ENCODE data around the gene ELMO1.
A peak's percentile ranks its signal among the peaks of the same experiment; 100 is the strongest.

Gene ELMO1

GRCh38 chr7:37462138-37462537 lies 13.5 kb upstream of the ELMO1 start:
- DNase-seq (ENCODE audit: insufficient read length): no peak
- no peak for FAIRE-seq

GRCh38 chr7:37455081-37455480 lies 6.4 kb upstream of the ELMO1 start:
- no peak for FAIRE-seq
- no peak for DNase-seq (ENCODE audit: insufficient read length)
- TF ChIP-seq POLR2A (IDR thresholded peaks at IDR 0.05; ENCODE audit: low read depth, low read length) (no peak), TAF1 (IDR thresholded peaks at IDR 0.05; ENCODE audit: borderline replicate concordance, low read depth, low read length) (no peak), POLR2AphosphoS5 (IDR thresholded peaks at IDR 0.05; ENCODE audit: low read depth, low read length) (no peak)

More at GRCh38 chr7:37462138-37462537, 13.5 kb upstream of the ELMO1 start:
- no peak for TF ChIP-seq TAF1 (IDR thresholded peaks at IDR 0.05; ENCODE audit: borderline replicate concordance, low read depth, low read length)
- no peak for TF ChIP-seq POLR2A (IDR thresholded peaks at IDR 0.05; ENCODE audit: low read depth, low read length)
- no peak for TF ChIP-seq POLR2AphosphoS5 (IDR thresholded peaks at IDR 0.05; ENCODE audit: low read depth, low read length)

GRCh38 chr7:37452346-37452745 lies 3.7 kb upstream of the ELMO1 start:
- TF ChIP-seq POLR2A (IDR thresholded peaks at IDR 0.05; ENCODE audit: low read depth, low read length) (no peak), TAF1 (IDR thresholded peaks at IDR 0.05; ENCODE audit: borderline replicate concordance, low read depth, low read length) (no peak), POLR2AphosphoS5 (IDR thresholded peaks at IDR 0.05; ENCODE audit: low read depth, low read length) (no peak)
- FAIRE-seq (no peak), DNase-seq (ENCODE audit: insufficient read length) (no peak)

- FAIRE-seq (no peak), DNase-seq (ENCODE audit: insufficient read length) (no peak)
- no peak for TF ChIP-seq POLR2AphosphoS5 (IDR thresholded peaks at IDR 0.05; ENCODE audit: low read depth, low read length)
- no peak for TF ChIP-seq TAF1 (IDR thresholded peaks at IDR 0.05; ENCODE audit: borderline replicate concordance, low read depth, low read length)
- TF ChIP-seq POLR2A (IDR thresholded peaks at IDR 0.05; ENCODE audit: low read depth, low read length): no peak
These were observed 1.4 kb upstream of the ELMO1 start for GRCh38 chr7:37450035-37450434.

GRCh38 chr7:37449621-37450020 lies 957 bp upstream of the ELMO1 start:
- peak; percentile 5 for FAIRE-seq

GRCh38 chr7:37448011-37448635 lies 541 bp downstream of the ELMO1 start:
- DNase-seq (ENCODE audit: insufficient read length) (peak; percentile 36), FAIRE-seq (no peak)
- TF ChIP-seq TAF1 (IDR thresholded peaks at IDR 0.05; ENCODE audit: borderline replicate concordance, low read depth, low read length) (no peak), POLR2AphosphoS5 (IDR thresholded peaks at IDR 0.05; ENCODE audit: low read depth, low read length) (no peak), POLR2A (IDR thresholded peaks at IDR 0.05; ENCODE audit: low read depth, low read length) (no peak)

More at GRCh38 chr7:37449621-37450020, 957 bp upstream of the ELMO1 start:
- TF ChIP-seq POLR2A (IDR thresholded peaks at IDR 0.05; ENCODE audit: low read depth, low read length) (no peak), TAF1 (IDR thresholded peaks at IDR 0.05; ENCODE audit: borderline replicate concordance, low read depth, low read length) (no peak), POLR2AphosphoS5 (IDR thresholded peaks at IDR 0.05; ENCODE audit: low read depth, low read length) (no peak)
- DNase-seq (ENCODE audit: insufficient read length): no peak

GRCh38 chr7:37446371-37446770 lies 2.3 kb downstream of the ELMO1 start:
- DNase-seq (ENCODE audit: insufficient read length) (no peak), FAIRE-seq (no peak)
- TF ChIP-seq TAF1 (IDR thresholded peaks at IDR 0.05; ENCODE audit: borderline replicate concordance, low read depth, low read length) (no peak), POLR2A (IDR thresholded peaks at IDR 0.05; ENCODE audit: low read depth, low read length) (no peak), POLR2AphosphoS5 (IDR thresholded peaks at IDR 0.05; ENCODE audit: low read depth, low read length) (no peak)

GRCh38 chr7:37445790-37446189 lies 2.9 kb downstream of the ELMO1 start:
- DNase-seq (ENCODE audit: insufficient read length) (no peak), FAIRE-seq (no peak)
- TF ChIP-seq TAF1 (IDR thresholded peaks at IDR 0.05; ENCODE audit: borderline replicate concordance, low read depth, low read length): no peak
- TF ChIP-seq POLR2A (IDR thresholded peaks at IDR 0.05; ENCODE audit: low read depth, low read length): no peak
- TF ChIP-seq POLR2AphosphoS5 (IDR thresholded peaks at IDR 0.05; ENCODE audit: low read depth, low read length): no peak

GRCh38 chr7:37445064-37445723 lies 3.5 kb downstream of the ELMO1 start:
- DNase-seq (ENCODE audit: insufficient read length): no peak
- no peak for TF ChIP-seq POLR2A (IDR thresholded peaks at IDR 0.05; ENCODE audit: low read depth, low read length)
- no peak for TF ChIP-seq TAF1 (IDR thresholded peaks at IDR 0.05; ENCODE audit: borderline replicate concordance, low read depth, low read length)
- TF ChIP-seq POLR2AphosphoS5 (IDR thresholded peaks at IDR 0.05; ENCODE audit: low read depth, low read length): no peak
- no peak for FAIRE-seq

- DNase-seq (ENCODE audit: insufficient read length) (no peak), FAIRE-seq (no peak)
- TF ChIP-seq TAF1 (IDR thresholded peaks at IDR 0.05; ENCODE audit: borderline replicate concordance, low read depth, low read length) (no peak), POLR2AphosphoS5 (IDR thresholded peaks at IDR 0.05; ENCODE audit: low read depth, low read length) (no peak), POLR2A (IDR thresholded peaks at IDR 0.05; ENCODE audit: low read depth, low read length) (no peak)
These were observed 5.0 kb downstream of the ELMO1 start for GRCh38 chr7:37443627-37444026.

- FAIRE-seq: no peak
These were observed 6.4 kb downstream of the ELMO1 start for GRCh38 chr7:37442268-37442667.

GRCh38 chr7:37441816-37442215 lies 6.8 kb downstream of the ELMO1 start:
- FAIRE-seq (no peak), DNase-seq (ENCODE audit: insufficient read length) (no peak)
- TF ChIP-seq POLR2AphosphoS5 (IDR thresholded peaks at IDR 0.05; ENCODE audit: low read depth, low read length): no peak
- no peak for TF ChIP-seq TAF1 (IDR thresholded peaks at IDR 0.05; ENCODE audit: borderline replicate concordance, low read depth, low read length)
- no peak for TF ChIP-seq POLR2A (IDR thresholded peaks at IDR 0.05; ENCODE audit: low read depth, low read length)

More at GRCh38 chr7:37442268-37442667, 6.4 kb downstream of the ELMO1 start:
- no peak for DNase-seq (ENCODE audit: insufficient read length)
- TF ChIP-seq TAF1 (IDR thresholded peaks at IDR 0.05; ENCODE audit: borderline replicate concordance, low read depth, low read length) (no peak), POLR2AphosphoS5 (IDR thresholded peaks at IDR 0.05; ENCODE audit: low read depth, low read length) (no peak), POLR2A (IDR thresholded peaks at IDR 0.05; ENCODE audit: low read depth, low read length) (no peak)

Measured in GM12892 (cell line).